GM19240 (cell line): ENCODE data around the gene MED12L.

Experiments used
- DNase-seq: peaks from one replicate; pipeline ENCODE4 v3.0.0; 2011; ENCODE audit warnings: low spot score; ENCODE audit not compliant: insufficient read length

MED12L gene

DNA sequence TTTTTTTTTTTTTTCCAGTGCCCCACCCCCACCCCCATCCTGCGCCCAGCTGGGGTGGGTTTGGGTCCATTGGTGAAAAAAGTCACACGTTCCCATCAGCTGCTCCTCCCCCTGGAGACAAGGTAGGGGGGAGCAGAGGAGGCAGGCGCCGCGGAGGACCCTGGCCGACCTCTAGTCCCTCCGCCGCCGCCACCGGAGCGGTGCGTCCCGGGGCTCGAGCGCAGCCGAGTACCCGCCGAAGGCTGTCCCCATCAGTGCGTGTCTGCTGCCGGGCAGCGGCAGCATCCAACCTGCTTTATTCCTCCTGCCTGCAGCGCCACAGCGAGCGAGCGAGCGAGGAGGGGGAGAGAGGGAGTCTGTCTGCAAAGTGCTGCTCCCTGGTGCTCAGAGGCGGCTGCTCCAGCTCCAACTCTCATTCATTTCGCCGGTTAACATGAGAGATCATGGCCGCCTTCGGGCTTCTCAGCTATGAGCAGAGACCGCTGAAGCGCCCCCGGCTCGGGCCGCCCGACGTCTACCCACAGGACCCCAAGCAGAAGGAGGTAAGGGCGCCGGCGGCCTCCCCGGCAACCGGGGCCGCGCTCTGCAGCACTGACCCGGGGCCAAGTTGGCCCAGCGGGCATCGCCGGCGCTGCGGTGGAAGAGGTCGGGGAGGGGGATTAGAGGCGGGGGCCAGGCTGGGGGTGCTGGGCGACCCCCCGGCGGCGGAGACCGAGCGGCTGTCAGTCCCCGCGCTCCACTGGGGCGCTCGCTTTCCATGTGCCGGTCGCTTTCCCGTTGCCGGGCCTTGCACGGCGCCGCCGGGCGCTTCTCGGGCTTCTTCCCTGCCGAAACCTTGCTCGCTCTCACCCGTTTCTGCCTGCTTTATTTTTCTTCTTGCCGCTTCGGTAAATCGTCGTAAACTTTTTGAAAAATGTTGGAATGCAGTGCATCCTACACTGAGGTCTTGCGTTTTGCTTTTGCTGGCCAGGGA, 1.3 kb downstream of the MED12L start:
- DNase-seq, result peak; percentile 47

- DNase-seq, result no peak
Observed at GRCh38 chr3:151087648-151088047, 2.2 kb downstream of the MED12L start.

DNA sequence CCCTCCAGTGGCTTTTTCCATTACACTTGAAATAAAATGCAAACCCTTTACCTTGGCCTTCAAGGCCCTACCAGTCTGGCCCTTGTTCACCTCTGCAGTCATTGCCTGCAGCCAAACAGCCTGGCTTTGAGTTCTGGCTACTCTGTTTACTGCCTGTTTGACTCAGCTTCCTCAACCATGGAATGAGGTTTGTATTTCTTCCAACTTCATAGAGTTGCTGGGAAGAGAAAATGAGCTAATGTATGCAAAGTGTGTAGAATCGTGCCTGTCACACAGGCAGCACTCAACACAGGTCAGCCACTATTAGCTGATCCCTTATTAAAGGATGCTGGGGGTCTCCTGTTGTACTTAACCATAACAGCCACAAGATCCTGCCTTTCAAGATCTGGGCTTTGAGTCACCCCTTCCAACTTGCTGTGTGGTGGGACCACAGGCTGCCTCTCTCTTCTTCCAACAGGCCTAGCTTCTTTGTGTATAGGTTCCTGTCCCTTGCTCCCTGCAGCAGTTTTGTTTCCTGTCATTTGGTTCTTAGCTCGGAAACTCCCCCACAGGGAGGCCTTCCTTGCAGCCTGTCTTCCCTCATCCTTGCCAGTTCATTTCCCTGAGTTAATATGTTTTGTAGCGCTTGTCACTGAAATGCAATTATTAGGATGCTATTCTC, 6.4 kb downstream of the MED12L start:
- no peak for DNase-seq

- DNase-seq, result no peak
Observed at GRCh38 chr3:151093148-151093547, 7.7 kb downstream of the MED12L start.

DNA sequence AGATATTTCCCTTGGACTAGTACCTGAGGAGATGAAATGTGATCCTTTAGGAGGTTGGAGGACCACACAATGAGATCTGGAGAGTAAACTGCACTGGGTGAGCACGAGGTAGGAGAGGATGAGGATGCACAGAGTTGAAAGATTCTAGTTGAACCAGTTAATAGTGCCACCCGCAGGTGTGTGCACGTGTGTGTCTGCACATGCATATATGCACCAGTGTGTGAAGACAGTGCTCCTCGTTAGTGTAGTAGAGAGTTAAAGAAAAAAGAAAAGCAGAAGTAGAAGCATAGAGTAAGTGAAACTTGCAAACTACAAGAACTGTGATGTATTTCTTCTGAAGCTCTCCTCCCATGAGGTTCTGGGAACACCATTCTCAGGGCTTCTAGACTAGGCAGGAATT, 8.4 kb downstream of the MED12L start:
- no peak for DNase-seq

- no peak for DNase-seq
Observed at GRCh38 chr3:151096716-151097115, 11.3 kb downstream of the MED12L start.

GRCh38 chr3:151100076-151100475, 14.6 kb downstream of the MED12L start:
- no peak for DNase-seq

- DNase-seq, result no peak
Observed at GRCh38 chr3:151101270-151101969, 16.0 kb downstream of the MED12L start.

DNA sequence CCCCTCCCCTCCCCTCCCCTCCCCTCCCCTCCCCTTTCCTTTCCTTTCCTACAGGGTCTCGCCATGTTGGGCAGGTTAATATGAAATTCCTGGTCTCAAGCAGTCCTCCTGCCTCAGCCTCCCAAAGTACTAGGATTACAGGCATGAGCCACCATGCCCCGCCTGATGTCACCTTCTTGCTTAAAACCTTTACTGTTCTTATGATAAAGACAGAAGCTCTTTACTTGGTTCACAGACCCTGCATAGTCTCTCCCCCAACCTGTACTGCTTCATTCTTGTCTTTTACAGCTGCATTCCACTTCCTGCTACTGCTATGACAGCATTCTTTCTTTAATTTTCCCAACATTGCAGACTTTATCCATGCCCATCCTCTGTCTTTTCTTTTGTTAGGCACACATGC, 20.8 kb downstream of the MED12L start:
- no peak for DNase-seq

DNA sequence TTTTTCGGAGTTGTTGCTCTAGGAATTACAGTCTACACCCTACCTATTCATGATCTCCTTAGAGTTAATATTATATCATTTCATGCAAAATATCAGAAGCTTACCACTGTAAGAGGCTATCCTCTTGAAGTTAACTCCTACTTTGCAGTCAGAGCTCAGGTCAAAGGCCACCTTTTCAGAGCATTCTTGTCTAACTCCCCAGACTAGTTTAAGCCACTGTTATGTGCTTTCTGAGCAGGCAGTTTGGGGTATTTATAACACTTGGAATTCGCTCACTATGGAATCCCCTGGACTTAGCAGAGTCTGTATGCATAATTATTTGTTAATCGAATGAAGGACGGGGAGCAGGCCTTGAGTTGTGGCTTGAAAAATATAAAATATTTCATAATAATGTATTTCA, 21.7 kb downstream of the MED12L start:
- no peak for DNase-seq

GRCh38 chr3:151107701-151108100, 22.2 kb downstream of the MED12L start:
- DNase-seq, result no peak

DNA sequence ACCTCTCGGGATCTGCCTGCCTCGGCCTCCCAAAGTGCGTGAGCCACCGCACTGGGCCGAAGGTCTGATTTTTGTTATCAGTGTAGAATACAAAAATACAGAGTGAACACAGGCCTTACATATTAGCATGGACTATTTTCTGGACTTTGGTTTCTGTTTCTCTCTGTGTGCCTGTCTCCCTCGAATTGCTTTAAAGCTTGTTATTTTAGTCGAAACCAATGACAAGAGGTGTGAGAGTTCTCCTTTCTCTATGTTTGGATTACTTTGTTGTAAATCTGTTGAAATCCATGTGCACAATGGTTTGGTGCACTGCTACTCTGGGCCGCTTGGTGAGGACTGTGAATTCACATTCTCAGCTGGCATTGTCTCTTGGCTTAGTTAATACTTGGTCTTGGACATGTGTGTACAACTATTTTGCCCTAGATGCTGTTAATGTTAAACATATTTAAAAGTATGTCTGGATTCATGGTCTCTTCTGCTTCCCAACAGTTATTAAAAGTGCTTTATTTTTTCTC, 23.9 kb downstream of the MED12L start:
- no peak for DNase-seq

DNA sequence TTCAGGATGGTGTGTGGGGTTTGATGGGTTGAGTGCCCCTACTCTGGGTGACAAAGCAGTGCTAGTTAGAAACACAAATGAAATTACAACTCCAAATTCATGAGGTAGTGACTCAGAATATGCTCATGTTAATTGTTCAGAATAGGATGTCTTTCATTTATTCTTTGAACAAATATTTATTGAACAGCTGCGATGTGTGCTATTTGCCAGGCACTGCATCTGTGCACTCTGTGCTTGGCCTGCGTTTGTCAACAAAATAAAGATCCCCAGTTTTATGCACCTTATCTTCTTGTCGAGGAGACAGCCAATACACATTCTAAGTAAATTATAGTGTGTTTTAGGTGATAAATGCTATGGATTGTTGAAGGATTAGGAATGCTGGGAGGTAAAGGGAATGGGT, 27.3 kb downstream of the MED12L start:
- DNase-seq, result no peak

DNA sequence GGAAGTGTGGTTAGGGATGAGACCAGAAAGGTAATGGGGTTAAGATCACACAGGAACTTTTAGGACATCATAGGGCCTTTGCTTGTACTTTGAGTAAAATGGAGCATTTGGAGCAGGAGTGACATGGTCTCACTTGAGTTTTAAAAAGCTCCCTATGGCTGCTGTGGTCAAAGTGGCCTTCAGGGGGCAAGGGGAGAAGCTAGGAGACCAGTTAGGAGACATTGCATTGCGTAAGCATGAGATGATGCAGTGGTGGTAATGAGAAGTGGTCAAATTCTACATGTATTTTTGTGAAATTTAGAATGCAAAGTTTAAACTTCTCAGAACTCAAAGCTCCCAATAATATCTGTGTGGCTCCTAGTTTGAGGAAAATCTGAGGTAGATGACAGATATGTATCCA, 27.9 kb downstream of the MED12L start:
- no peak for DNase-seq

DNA sequence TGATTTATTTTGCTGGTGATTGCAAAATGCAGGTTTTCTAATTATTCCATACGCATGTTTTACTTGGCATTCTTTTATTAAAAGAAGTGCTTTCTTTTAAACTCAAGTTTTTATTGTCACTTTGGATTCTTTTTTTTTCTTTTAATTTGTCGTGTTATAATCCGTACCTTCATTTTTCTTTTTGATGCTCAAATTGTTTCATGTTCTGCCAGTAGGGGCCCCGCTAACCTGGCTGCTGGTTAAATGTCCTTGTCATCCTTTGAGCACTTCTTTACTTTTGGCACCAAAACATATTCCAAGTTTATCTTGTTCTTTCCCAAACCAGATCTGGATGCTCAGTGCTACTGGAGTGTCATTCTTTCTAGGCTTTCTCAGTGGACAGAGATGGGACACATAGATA, 31.6 kb downstream of the MED12L start:
- DNase-seq, result no peak

DNA sequence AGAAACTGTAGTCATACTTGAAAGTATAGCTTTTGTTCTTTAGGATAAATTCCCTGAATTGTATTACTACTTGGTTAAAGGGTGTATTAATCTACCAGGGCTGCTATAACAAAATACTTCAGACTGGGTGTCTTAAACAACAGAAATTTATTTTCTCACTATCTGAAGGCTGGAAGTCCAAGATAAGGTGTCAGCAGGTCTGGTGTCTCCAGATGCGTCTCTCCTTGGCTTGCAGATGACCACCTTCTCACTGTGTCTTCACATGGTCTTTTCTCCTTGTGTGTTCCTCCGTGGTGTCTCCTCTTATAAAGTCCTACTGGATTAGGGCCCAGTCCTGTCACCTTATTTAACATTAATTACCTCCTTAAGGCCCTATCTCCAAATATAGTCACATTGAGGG, 33.7 kb downstream of the MED12L start:
- DNase-seq, result no peak

DNA sequence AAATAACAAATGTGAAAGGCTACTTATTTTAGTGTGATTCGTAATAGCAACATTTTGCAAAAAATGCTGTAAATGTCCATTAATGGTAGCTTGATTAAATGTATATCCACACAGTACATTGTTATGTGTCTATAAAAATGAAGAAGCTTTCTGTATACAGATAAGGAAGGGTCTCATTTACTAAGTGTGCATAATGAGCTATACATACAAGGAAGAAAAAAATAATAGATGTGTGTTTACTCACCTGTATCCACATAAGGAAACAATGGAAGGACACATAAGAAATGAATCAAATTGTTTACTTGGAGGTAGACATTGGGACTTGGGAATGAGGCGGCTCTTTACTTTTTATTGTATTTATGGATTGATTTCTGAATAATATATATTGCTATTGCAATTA, 34.9 kb downstream of the MED12L start:
- no peak for DNase-seq

GRCh38 chr3:151121016-151121415, 35.6 kb downstream of the MED12L start:
- DNase-seq, result no peak

GRCh38 chr3:151123827-151124226, 38.4 kb downstream of the MED12L start:
- no peak for DNase-seq

- DNase-seq, result no peak
Observed at GRCh38 chr3:151124476-151124875, 39.0 kb downstream of the MED12L start.

DNA sequence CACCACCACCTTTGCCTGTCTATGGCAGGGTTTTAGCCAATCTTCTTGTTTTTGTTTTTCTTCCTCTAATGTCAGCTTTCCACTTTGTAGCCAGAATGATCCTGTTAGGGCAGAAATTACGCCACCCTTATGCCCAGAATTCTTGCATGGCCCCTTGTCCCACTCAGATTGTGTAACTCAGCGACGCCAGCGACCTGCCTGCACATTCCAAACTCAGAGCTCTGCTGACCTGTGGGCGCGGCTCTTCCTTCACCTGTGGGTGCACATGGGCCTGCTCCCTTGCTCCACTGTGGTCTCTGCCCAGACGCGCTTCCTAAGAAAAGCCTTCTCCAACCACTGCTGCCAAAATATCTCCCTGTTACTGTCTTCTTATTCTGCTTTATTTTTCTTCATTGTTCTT, 45.0 kb downstream of the MED12L start:
- no peak for DNase-seq

DNA sequence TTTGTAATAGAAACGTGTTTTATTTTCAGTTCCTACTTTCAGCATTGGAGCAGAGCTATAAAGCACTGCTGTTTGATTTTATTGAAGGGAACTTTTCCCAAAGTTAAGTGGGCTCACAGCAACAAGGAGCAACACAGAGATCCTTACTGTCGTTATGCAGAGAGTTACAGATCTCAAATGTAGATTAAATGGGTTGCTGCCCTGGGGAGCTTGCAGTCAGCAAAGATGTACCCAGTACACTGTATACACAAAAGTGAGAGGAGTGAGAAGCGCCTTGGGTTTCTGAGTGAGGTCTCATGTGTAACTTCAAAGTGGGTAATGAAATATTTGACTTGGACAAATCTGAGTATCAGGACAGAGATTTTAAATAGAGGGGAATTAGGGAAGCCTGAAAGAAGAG, 47.7 kb downstream of the MED12L start:
- DNase-seq, result no peak
